ENCODE measurements around the gene SMIM23.
A peak's percentile ranks its signal among the peaks of the same experiment; 100 is the strongest.

Gene SMIM23

GRCh38 chr5:171785517-171785916 lies at the start of gene SMIM23:
TSS of gene SMIM23 (plus strand) at chr5:171785817. CDS start at chr5:171785872, 55 bp downstream.
- DNase-seq (ENCODE audit: low spot score): no peak

- no peak for DNase-seq (ENCODE audit: low spot score)
These were observed 48.4 kb upstream of the SMIM23 start for GRCh38 chr5:171736976-171737891.

DNA sequence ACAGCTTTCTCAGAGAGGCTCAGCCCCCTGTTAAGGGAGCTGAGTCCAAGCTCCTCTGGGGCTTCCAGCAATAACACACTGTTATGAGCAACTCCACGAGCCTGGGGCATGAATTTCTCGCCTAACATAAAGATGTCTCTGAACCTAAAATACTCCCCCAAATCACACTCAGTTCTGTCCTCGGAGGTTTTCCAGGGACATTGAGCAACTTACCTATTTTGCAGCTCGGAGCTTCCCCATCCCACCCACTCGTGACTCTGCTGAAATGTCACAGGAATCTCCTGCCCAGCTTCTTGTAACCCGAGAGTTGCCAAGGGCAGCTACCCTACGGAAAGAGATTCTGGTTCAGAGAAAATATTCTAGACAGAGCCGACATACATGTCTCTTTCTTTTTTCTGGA lies 47.1 kb upstream of the SMIM23 start:
- DNase-seq (ENCODE audit: low spot score): no peak

DNA sequence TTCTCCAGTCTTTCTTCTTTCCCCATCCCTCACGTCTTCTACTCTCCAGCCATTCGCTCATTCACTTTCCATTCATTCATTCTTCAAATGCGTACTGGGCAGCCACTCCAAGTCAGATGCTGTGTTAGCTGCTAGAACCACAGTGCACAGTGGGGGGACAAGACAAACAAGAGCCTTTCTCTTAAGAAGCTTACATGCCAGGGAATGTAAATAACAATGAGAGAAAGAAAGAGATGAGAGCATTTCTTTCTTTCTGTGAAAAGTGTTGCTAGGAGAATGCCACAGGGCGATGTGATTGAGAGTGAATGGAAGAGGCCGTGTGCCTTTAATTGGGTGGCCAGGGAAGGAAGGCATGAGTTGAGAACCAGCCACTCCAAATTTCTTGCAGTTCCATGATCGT lies 46.3 kb upstream of the SMIM23 start:
- DNase-seq (ENCODE audit: low spot score): no peak

DNA sequence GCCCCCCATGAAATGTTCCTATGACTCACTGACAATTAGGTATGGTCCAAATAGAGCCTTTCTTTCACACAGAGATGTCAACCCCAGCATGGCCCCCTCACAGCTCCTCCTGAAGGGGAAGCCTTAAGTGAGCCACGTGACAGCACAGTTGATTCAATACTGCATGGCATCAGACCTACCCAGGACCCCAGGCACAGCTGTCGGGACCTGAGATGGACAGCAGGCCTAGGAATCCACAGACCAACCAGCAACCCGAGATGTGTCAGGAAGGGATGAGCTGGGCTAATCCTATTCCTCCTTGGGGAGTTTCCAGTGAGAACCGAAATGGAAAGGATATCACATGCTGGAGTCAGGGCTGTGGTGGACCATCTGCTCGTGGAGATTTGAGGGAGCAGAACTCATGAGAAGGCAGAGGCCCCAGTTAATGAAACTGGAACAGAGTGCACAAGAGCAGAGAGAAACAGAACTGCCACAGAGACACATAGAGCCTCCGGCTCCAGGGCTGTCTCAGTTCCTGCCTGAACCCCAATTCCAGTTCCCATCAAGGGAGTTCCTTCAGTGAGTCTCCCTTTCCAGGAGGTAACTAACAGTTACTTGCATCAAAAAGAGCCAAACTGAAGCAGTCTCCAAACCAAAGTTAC lies 42.1 kb upstream of the SMIM23 start:
- DNase-seq (ENCODE audit: low spot score): no peak

GRCh38 chr5:171744264-171744663 lies 41.4 kb upstream of the SMIM23 start:
- DNase-seq (ENCODE audit: low spot score): no peak

DNA sequence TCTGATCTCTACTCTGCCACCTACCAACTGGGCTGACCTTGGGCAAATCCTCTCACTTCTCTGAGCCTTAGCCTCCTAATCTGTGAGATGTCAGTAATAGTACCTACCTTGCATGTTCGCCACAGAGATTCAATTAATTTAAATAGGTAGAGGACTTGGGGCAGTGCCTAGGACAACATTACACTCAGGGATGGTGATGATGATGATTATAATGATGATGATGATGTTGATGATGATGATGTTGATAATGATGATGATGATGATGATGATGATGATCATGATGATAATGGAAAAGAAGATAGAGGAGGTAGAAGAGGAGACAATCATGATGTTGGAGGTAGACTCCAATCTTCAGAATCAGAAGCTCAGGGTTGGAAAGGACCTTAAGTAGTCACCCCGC lies 40.7 kb upstream of the SMIM23 start:
- DNase-seq (ENCODE audit: low spot score): no peak

DNA sequence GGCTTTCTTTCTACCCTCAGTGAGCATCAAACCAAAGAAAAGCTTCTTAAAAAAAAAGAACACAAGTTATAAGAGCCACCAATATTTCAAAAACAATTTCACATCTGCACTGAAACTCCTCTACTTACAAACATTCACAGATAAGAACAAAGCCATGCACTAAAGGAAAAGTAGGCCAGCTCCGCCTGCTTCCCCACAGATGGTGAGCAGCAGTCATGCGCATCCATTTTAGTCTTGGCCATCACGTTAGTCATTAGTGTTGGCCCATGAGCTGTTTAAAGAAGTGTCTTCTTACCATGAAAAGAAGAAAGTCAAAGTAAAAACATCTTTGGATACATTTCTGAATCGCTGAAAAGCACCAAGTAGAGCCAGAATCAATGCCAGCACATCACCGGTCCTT lies 40.0 kb upstream of the SMIM23 start:
- no peak for DNase-seq (ENCODE audit: low spot score)

- no peak for DNase-seq (ENCODE audit: low spot score)
These were observed 38.4 kb upstream of the SMIM23 start for GRCh38 chr5:171747061-171747859.

- DNase-seq (ENCODE audit: low spot score): no peak
These were observed 36.9 kb upstream of the SMIM23 start for GRCh38 chr5:171748720-171749119.

- DNase-seq (ENCODE audit: low spot score): no peak
These were observed 36.3 kb upstream of the SMIM23 start for GRCh38 chr5:171749365-171749764.

DNA sequence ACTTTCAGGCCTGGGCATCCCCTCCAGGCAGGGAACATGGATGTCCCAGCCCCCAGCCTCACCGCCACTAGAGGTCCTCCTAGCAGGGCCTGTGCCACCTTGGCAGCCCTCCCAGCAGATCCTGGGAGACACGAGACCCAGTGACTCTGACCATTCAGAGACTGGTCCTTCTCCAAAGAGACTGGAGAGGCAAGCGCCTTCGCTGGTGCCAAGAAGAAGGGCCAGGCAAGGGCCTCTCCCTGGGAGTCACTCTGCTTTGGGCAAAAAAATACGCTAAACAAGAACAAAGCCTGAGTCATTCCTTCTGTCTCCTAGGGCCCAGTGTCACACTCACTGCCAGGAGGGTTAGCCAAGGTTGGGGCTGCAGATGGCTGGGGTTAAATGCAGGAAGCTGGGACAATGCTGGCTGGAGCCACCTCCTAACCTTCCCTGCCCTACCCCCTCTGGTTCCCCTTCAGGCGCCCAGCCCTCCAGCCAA lies 35.3 kb upstream of the SMIM23 start:
- peak; percentile 49 for DNase-seq (ENCODE audit: low spot score)

GRCh38 chr5:171755354-171755821 lies 30.2 kb upstream of the SMIM23 start:
- DNase-seq (ENCODE audit: low spot score): no peak

GRCh38 chr5:171757853-171758535 lies 27.6 kb upstream of the SMIM23 start:
- peak; percentile 82 for DNase-seq (ENCODE audit: low spot score)

DNA sequence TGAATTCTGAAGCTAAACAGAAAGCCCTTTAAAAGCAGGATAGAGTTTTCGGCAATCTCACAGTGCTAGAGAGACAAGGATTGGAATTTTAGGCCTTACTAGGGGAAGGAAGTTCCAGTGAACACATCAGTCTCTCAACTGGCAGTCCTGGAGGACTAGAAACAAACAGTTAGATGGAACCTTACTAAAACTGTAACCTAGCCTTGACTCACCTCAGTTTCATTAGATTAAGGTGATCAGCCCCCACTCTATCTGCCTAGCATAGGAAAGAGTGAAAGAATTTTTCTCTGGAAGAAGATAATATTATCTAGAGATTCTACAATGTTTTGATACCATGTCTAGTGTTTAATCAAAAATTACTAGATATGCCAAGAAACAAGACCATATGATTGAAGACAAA lies 25.8 kb upstream of the SMIM23 start:
- DNase-seq (ENCODE audit: low spot score): no peak

DNA sequence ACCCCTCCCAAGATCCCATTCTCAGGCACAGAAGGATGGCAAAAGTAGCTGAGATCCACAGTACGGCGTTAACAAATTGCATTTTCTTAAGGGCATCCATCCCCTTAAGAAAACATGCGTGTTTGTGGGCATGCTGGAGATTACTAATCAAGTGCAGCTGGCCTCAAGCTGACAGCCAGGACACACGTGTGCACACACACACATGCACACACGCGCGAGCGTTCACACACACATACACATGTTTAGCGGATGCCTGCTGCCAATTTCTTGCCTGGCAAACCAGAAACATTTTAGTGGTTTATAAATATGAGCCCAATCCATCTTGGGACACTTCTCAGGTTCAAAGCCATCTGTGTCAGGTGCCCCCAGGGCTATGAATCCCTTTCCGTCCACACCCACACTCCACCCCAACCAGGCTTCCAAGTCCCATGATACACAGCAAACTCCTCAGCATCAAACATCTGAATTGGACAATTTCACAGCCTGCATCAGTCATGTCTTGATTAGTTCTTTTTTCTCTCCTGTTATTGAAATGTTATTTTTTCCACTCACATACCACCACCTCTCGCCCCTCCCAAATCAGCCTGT lies 23.5 kb upstream of the SMIM23 start:
- DNase-seq (ENCODE audit: low spot score): no peak

GRCh38 chr5:171762903-171763302 lies 22.7 kb upstream of the SMIM23 start:
- DNase-seq (ENCODE audit: low spot score): no peak

- no peak for DNase-seq (ENCODE audit: low spot score)
These were observed 21.4 kb upstream of the SMIM23 start for GRCh38 chr5:171764265-171764664.

DNA sequence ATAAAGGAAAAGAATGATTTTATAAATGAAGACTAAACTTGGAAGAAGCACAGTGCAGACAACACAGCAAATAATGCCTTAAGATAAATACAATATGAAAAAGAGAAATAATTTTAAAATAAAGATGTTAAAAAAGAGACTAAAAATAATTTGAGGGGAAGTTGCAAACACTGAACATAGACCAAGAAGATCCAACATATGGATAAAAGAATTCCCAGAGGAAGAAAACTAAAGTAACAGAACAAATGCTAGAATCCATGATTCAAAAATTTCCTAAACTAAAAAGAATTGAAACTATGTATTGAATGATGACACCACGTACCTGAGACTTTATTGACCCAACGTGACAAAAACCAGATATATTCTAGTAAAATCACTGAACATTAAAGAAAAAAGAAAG lies 18.7 kb upstream of the SMIM23 start:
- no peak for DNase-seq (ENCODE audit: low spot score)

DNA sequence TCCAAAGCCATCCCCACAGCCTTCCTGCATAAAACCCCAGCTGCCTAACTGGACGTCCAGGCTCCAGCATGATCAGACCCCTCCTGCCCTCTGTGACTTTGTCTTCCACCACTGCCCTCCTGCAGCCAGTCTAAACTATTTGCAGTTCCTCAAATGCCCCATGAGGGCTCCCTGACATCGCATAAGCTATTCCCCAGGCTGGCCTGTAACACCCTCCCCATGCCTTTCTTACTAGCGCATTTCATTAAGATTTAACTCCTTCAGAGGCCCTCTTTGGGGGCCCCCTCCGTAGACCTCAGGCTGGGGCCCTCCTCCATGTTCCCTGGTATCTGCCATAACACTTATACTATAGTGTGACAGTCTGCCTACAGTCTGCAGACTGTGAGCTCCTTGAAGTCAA lies 15.5 kb upstream of the SMIM23 start:
- DNase-seq (ENCODE audit: low spot score): no peak

DNA sequence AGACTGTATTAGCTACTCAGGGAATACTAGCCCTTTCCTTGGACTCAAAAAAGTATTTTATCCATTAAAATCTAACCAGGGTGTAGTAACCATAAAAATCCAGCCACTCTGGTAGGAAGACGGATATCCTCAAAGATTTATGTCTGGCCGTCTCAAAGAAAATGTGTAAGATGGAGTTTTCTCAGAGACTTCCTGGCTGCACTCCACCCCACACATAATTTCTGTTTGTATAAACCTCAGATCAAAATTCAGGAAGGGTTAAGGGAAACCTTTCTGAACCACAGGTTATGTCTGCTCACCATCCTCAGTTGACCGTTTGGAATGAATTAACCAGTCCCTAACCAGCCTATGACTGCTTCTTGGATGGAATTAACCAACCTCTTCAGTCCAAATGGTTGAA lies 13.8 kb upstream of the SMIM23 start:
- no peak for DNase-seq (ENCODE audit: low spot score)
